HepG2 (cell line): ENCODE data around the gene NUDT9. TPM values are rescaled to one million over a fixed set of nuclear protein-coding genes. Genes with fewer than 3 reads are reported as not detected.

Experiments
- ARNT ChIP-seq: fragments of 450-650 bp; IDR thresholded peaks from 2 replicates; pipeline ENCODE4 v1.6.1; 2017
- CBX5 ChIP-seq: sonication (generic); formaldehyde crosslinking; IDR thresholded peaks from 2 replicates; pipeline ENCODE4 v1.4.0; 2020; ENCODE audit warnings: missing genetic modification reagents, borderline replicate concordance
- CCDC6 ChIP-seq: sonication (generic); formaldehyde crosslinking; IDR thresholded peaks from 2 replicates; pipeline ENCODE4 v1.8.1; 2022; ENCODE audit warnings: mild to moderate bottlenecking, missing genetic modification reagents, moderate library complexity
- DMAP1 ChIP-seq: IDR thresholded peaks from 2 replicates; pipeline ENCODE4 v1.6.1; 2016
- DPF2 ChIP-seq: sonication (generic); formaldehyde crosslinking; IDR thresholded peaks from 2 replicates; pipeline ENCODE4 v1.4.0; 2020; ENCODE audit warnings: mild to moderate bottlenecking, low read depth, missing genetic modification reagents, borderline replicate concordance
- EED ChIP-seq: sonication (generic); formaldehyde crosslinking; IDR thresholded peaks from 2 replicates; pipeline ENCODE4 v1.5.0; 2020; ENCODE audit warnings: mild to moderate bottlenecking, missing genetic modification reagents
- GATAD1 ChIP-seq: IDR thresholded peaks from 2 replicates; pipeline ENCODE4 v1.6.1; 2016; ENCODE audit warnings: missing genetic modification reagents, missing compliant biosample characterization
- GTF2F1 ChIP-seq: fragments of 150-350 bp; IDR thresholded peaks from 2 replicates; pipeline ENCODE4 v1.6.1; 2014; ENCODE audit warnings: low read length
- HCFC1 ChIP-seq: fragments of 150-350 bp; IDR thresholded peaks from 2 replicates; pipeline ENCODE4 v1.6.1; 2014; ENCODE audit warnings: low read depth, low read length
- HDAC1 ChIP-seq: sonication (generic); formaldehyde crosslinking; IDR thresholded peaks from 2 replicates; pipeline ENCODE4 v1.5.1; 2020; ENCODE audit warnings: mild to moderate bottlenecking, missing genetic modification reagents
- HES4 ChIP-seq: sonication (generic); formaldehyde crosslinking; IDR thresholded peaks from 2 replicates; pipeline ENCODE4 v1.9.0; 2021; ENCODE audit warnings: mild to moderate bottlenecking, missing genetic modification reagents, borderline replicate concordance
- KDM3A ChIP-seq: IDR thresholded peaks from 2 replicates; pipeline ENCODE4 v1.6.1; 2018; ENCODE audit warnings: low read depth, missing compliant biosample characterization
- KDM4B ChIP-seq: sonication (generic); formaldehyde crosslinking; IDR thresholded peaks from 2 replicates; pipeline ENCODE4 v1.4.0; 2020; ENCODE audit warnings: missing genetic modification reagents
- MEF2D ChIP-seq: sonication (generic); formaldehyde crosslinking; IDR thresholded peaks from 2 replicates; pipeline ENCODE4 v1.5.1; 2020; ENCODE audit warnings: mild to moderate bottlenecking, missing genetic modification reagents
- PLRG1 ChIP-seq: fragments of 450-650 bp; conservative IDR thresholded peaks from 2 replicates; pipeline ENCODE4 v1.6.1; 2016
- PPARG ChIP-seq: conservative IDR thresholded peaks from 2 replicates; pipeline ENCODE4 v1.6.1; 2016; ENCODE audit warnings: missing biosample characterization, missing genetic modification reagents
- RBFOX2 ChIP-seq: fragments of 200-400 bp; formaldehyde crosslinking; IDR thresholded peaks from 2 replicates; pipeline ENCODE4 v1.6.1; 2017; ENCODE audit warnings: low read depth, mild to moderate bottlenecking, low read length
- TGIF2 ChIP-seq: IDR thresholded peaks from 2 replicates; pipeline ENCODE4 v1.6.1; 2016; ENCODE audit warnings: control low read depth, missing compliant biosample characterization
- TP53 ChIP-seq: sonication (generic); formaldehyde crosslinking; conservative IDR thresholded peaks from 2 replicates; pipeline ENCODE4 v1.4.0; 2020; ENCODE audit warnings: missing genetic modification reagents
- YEATS4 ChIP-seq: sonication (generic); formaldehyde crosslinking; IDR thresholded peaks from 2 replicates; pipeline ENCODE4 v1.4.0; 2020; ENCODE audit warnings: missing genetic modification reagents, borderline replicate concordance
- ZFP41 ChIP-seq: sonication (generic); formaldehyde crosslinking; IDR thresholded peaks from 2 replicates; pipeline ENCODE4 v1.4.0; 2020; ENCODE audit warnings: mild to moderate bottlenecking, missing genetic modification reagents, borderline replicate concordance
- ZNF773 ChIP-seq: sonication (generic); formaldehyde crosslinking; IDR thresholded peaks from 2 replicates; pipeline ENCODE4 v1.4.0; 2020; ENCODE audit warnings: missing genetic modification reagents, borderline replicate concordance
- polyA plus RNA-seq, 8 experiments: library from polyadenylated mRNA; depleted of rRNA in 3 of 8; stranded (reverse) in 7 of 8; unstranded in 1 of 8; fragments of >200 nt; fragmentation: Illumina TruSeq in 4 of 8; extraction: Trizol in 4 of 8; gene quantifications; 2 replicates each; pipeline versions ENCODE4 v1.2.1 to v1.2.3, GENCODE V29; 2011 to 2016; ENCODE audit warnings: low read depth in 4 of 8, missing spikeins in 1 of 8, mixed read lengths in 1 of 8; ENCODE audit not compliant: insufficient read depth in 1 of 8
- total RNA-seq, 5 experiments: library from RNA; depleted of rRNA; stranded (reverse); fragments of >200 nt; fragmentation: Illumina TruSeq; extraction: Trizol; gene quantifications; 2 replicates each; pipeline ENCODE4 v1.2.3, GENCODE V29; 2016; ENCODE audit warnings: low read depth in 1 of 5
- TF ChIP-seq, protein P1 (sequence below): sonication (generic); formaldehyde crosslinking; IDR thresholded peaks from 2 replicates; pipeline ENCODE4 v1.4.0; 2020; ENCODE audit warnings: mild to moderate bottlenecking, missing genetic modification reagents
- TF ChIP-seq, protein P2 (sequence below): sonication (generic); formaldehyde crosslinking; conservative IDR thresholded peaks from 2 replicates; pipeline ENCODE4 v1.5.0; 2020; ENCODE audit warnings: missing genetic modification reagents
- TF ChIP-seq, protein P3 (sequence below): IDR thresholded peaks from 2 replicates; pipeline ENCODE4 v1.6.1; 2012; ENCODE audit warnings: low read length, improper control_type of control experiment

Gene NUDT9
- total and polyA plus RNA-seq, 2 of the 13 experiments (the other 11 are each of a cell fraction or from before 2014, with no cell fraction given) = 10.4 to 12.3 TPM

DNA sequence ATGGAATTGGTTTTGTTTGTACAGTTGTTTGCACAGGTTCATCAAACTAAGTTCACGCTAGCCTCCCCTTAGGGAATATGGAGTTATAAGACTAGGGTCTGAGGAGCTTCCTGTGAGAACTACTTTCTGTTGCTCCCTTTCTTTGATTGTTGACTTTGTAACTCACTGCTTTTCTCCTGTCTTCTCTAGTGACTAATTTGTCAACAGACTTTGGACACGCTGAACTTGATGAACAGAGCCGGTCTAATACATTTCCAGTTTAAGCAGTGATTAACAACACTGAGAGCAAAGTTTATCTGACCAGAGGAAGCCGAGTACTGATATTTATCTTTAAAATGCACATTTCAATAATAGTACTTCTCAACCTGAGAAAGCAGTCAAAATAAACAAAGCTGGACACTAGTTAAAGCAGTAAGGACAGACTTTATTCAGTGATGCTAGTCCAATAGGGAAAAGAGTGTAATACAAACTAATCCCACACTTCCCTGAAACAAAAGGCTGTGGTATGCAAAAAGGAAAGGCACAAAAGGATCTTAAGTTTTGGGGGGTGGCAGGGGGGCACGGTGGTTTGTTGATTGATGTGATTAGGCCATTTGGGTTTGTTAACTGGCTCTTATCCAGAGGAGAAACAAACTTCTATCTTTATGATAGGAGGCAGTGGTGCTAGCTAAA lies 2.7 kb upstream of the NUDT9 start (continued):
- TF ChIP-seq, protein P1, sequence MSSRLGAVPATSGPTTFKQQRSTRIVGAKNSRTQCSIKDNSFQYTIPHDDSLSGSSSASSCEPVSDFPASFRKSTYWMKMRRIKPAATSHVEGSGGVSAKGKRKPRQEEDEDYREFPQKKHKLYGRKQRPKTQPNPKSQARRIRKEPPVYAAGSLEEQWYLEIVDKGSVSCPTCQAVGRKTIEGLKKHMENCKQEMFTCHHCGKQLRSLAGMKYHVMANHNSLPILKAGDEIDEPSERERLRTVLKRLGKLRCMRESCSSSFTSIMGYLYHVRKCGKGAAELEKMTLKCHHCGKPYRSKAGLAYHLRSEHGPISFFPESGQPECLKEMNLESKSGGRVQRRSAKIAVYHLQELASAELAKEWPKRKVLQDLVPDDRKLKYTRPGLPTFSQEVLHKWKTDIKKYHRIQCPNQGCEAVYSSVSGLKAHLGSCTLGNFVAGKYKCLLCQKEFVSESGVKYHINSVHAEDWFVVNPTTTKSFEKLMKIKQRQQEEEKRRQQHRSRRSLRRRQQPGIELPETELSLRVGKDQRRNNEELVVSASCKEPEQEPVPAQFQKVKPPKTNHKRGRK = no peak; the same call in 1 of the 2 replicates
- TF ChIP-seq CBX5 (CRISPR knock-in tag) (no peak), CCDC6 (CRISPR knock-in tag) (no peak), HDAC1 (peak; percentile 83), TGIF2 (CRISPR knock-in tag) (no peak), ARNT (no peak), GATAD1 (CRISPR knock-in tag) (no peak), HCFC1 (no peak), TP53 (CRISPR knock-in tag) (no peak), MEF2D (CRISPR knock-in tag) (peak; percentile 93), DMAP1 (CRISPR knock-in tag) (no peak; the same call in 1 of the 2 replicates), PLRG1 (no peak), ZFP41 (CRISPR knock-in tag) (no peak), ZNF773 (no peak), KDM3A (no peak), RBFOX2 (no peak), GTF2F1 (no peak), HES4 (no peak), DPF2 (CRISPR knock-in tag) (peak; percentile 58; the same call in 1 of the 2 replicates), KDM4B (no peak), EED (CRISPR knock-in tag) (no peak), PPARG (CRISPR knock-in tag) (peak; percentile 84), YEATS4 (CRISPR knock-in tag) (no peak)
- TF ChIP-seq, protein P2, sequence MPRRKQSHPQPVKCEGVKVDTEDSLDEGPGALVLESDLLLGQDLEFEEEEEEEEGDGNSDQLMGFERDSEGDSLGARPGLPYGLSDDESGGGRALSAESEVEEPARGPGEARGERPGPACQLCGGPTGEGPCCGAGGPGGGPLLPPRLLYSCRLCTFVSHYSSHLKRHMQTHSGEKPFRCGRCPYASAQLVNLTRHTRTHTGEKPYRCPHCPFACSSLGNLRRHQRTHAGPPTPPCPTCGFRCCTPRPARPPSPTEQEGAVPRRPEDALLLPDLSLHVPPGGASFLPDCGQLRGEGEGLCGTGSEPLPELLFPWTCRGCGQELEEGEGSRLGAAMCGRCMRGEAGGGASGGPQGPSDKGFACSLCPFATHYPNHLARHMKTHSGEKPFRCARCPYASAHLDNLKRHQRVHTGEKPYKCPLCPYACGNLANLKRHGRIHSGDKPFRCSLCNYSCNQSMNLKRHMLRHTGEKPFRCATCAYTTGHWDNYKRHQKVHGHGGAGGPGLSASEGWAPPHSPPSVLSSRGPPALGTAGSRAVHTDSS = no peak
- TF ChIP-seq, protein P3, sequence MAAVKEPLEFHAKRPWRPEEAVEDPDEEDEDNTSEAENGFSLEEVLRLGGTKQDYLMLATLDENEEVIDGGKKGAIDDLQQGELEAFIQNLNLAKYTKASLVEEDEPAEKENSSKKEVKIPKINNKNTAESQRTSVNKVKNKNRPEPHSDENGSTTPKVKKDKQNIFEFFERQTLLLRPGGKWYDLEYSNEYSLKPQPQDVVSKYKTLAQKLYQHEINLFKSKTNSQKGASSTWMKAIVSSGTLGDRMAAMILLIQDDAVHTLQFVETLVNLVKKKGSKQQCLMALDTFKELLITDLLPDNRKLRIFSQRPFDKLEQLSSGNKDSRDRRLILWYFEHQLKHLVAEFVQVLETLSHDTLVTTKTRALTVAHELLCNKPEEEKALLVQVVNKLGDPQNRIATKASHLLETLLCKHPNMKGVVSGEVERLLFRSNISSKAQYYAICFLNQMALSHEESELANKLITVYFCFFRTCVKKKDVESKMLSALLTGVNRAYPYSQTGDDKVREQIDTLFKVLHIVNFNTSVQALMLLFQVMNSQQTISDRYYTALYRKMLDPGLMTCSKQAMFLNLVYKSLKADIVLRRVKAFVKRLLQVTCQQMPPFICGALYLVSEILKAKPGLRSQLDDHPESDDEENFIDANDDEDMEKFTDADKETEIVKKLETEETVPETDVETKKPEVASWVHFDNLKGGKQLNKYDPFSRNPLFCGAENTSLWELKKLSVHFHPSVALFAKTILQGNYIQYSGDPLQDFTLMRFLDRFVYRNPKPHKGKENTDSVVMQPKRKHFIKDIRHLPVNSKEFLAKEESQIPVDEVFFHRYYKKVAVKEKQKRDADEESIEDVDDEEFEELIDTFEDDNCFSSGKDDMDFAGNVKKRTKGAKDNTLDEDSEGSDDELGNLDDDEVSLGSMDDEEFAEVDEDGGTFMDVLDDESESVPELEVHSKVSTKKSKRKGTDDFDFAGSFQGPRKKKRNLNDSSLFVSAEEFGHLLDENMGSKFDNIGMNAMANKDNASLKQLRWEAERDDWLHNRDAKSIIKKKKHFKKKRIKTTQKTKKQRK = no peak
